ENCODE results near the gene GNG8.

DNA sequence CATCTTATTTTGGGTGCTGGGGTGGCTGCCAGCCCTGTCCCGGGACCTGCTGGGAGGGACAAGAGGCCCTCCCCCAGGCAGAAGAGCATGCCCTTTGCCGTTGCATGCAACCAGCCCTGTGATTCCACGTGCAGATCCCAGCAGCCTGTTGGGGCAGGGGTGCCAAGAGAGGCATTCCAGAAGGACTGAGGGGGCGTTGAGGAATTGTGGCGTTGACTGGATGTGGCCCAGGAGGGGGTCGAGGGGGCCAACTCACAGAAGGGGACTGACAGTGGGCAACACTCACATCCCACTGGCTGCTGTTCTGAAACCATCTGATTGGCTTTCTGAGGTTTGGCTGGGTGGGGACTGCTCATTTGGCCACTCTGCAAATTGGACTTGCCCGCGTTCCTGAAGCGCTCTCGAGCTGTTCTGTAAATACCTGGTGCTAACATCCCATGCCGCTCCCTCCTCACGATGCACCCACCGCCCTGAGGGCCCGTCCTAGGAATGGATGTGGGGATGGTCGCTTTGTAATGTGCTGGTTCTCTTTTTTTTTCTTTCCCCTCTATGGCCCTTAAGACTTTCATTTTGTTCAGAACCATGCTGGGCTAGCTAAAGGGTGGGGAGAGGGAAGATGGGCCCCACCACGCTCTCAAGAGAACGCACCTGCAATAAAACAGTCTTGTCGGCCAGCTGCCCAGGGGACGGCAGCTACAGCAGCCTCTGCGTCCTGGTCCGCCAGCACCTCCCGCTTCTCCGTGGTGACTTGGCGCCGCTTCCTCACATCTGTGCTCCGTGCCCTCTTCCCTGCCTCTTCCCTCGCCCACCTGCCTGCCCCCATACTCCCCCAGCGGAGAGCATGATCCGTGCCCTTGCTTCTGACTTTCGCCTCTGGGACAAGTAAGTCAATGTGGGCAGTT, 26.2 kb downstream of the GNG8 start:
- TF ChIP-seq EZH2 (IDR thresholded peaks at IDR 0.05; ENCODE audit: low read depth, unreplicated experiment) (no peak), EZH2phosphoT487 (IDR thresholded peaks at IDR 0.05; ENCODE audit: unreplicated experiment) (no peak), POLR2AphosphoS5 (IDR thresholded peaks at IDR 0.05; ENCODE audit: low read depth) (0 out of 2 replicates have a peak, but pooled peaks have one; percentile 15), JUNB (IDR thresholded peaks at IDR 0.05; ENCODE audit: unreplicated experiment) (no peak), CREB1 (CRISPR knock-in tag; IDR thresholded peaks at IDR 0.05; ENCODE audit: low read depth) (no peak), STAT1 (IDR thresholded peaks at IDR 0.05; ENCODE audit: unreplicated experiment) (no peak)
- TF ChIP-seq, protein P1, sequence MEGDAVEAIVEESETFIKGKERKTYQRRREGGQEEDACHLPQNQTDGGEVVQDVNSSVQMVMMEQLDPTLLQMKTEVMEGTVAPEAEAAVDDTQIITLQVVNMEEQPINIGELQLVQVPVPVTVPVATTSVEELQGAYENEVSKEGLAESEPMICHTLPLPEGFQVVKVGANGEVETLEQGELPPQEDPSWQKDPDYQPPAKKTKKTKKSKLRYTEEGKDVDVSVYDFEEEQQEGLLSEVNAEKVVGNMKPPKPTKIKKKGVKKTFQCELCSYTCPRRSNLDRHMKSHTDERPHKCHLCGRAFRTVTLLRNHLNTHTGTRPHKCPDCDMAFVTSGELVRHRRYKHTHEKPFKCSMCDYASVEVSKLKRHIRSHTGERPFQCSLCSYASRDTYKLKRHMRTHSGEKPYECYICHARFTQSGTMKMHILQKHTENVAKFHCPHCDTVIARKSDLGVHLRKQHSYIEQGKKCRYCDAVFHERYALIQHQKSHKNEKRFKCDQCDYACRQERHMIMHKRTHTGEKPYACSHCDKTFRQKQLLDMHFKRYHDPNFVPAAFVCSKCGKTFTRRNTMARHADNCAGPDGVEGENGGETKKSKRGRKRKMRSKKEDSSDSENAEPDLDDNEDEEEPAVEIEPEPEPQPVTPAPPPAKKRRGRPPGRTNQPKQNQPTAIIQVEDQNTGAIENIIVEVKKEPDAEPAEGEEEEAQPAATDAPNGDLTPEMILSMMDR (conservative IDR thresholded peaks at IDR 0.05; ENCODE audit: low read depth in 2 of 2), result no peak
- TF ChIP-seq, protein P2, sequence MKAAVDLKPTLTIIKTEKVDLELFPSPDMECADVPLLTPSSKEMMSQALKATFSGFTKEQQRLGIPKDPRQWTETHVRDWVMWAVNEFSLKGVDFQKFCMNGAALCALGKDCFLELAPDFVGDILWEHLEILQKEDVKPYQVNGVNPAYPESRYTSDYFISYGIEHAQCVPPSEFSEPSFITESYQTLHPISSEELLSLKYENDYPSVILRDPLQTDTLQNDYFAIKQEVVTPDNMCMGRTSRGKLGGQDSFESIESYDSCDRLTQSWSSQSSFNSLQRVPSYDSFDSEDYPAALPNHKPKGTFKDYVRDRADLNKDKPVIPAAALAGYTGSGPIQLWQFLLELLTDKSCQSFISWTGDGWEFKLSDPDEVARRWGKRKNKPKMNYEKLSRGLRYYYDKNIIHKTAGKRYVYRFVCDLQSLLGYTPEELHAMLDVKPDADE (IDR thresholded peaks at IDR 0.05), result no peak
- TF ChIP-seq, protein P3, sequence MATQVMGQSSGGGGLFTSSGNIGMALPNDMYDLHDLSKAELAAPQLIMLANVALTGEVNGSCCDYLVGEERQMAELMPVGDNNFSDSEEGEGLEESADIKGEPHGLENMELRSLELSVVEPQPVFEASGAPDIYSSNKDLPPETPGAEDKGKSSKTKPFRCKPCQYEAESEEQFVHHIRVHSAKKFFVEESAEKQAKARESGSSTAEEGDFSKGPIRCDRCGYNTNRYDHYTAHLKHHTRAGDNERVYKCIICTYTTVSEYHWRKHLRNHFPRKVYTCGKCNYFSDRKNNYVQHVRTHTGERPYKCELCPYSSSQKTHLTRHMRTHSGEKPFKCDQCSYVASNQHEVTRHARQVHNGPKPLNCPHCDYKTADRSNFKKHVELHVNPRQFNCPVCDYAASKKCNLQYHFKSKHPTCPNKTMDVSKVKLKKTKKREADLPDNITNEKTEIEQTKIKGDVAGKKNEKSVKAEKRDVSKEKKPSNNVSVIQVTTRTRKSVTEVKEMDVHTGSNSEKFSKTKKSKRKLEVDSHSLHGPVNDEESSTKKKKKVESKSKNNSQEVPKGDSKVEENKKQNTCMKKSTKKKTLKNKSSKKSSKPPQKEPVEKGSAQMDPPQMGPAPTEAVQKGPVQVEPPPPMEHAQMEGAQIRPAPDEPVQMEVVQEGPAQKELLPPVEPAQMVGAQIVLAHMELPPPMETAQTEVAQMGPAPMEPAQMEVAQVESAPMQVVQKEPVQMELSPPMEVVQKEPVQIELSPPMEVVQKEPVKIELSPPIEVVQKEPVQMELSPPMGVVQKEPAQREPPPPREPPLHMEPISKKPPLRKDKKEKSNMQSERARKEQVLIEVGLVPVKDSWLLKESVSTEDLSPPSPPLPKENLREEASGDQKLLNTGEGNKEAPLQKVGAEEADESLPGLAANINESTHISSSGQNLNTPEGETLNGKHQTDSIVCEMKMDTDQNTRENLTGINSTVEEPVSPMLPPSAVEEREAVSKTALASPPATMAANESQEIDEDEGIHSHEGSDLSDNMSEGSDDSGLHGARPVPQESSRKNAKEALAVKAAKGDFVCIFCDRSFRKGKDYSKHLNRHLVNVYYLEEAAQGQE (IDR thresholded peaks at IDR 0.05; ENCODE audit: unreplicated experiment), result no peak

Data from GM23338 (cell line).